HTR-8/SVneo (cell line): ENCODE results near the gene NSD2.
"Not testable (repeated sequence)": the region's sequence is repeated elsewhere in the genome, so short reads cannot be mapped to it uniquely, and the experiment has no call there.

ENCODE experiments used
- DNase-seq: peaks from one replicate; pipeline ENCODE4 v3.0.0; 2011; ENCODE audit warnings: low spot score, mixed read lengths; ENCODE audit not compliant: insufficient read length
- FAIRE-seq: peaks from 2 replicates; lab custom pipeline; 2011; peaks lifted over from hg19 to GRCh38; lab: Jason Lieb, UNC

The NSD2 gene

DNA sequence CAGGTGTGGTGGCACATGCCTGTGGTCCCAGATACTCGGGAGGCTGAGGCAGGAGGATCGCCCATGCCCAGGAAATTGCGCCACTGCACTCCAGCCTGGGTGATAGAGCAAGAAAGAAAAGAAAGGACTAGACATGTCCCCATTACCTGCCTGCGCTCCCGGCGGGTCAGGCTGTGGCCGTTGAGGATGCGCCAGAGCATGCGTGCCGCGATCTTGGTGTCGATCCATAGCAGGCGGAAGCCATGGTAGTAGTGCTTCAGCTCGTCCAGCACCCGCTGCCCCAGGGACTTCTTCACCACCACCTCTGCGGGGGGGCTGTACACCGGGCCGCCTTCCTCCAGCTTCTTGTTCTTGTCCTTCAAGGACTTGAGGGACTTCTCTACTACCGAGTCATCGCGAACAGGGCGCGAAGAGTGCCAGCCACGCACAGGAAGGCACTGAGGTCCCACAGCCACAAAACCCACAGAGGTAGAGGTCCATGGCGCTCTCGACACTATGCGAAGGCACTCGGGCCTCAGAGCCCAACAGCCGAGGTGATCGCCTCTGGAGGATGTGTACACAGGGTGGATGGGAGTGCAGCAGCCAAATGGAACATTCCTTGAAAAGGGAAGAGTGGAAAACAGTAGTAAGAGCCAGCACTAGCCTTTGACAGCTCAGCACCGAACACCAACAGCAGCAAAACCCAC, 29.8 kb upstream of the NSD2 start:
- DNase-seq (no peak), FAIRE-seq (no peak)

GRCh38 chr4:1841887-1842210, 29.3 kb upstream of the NSD2 start:
- DNase-seq (no peak), FAIRE-seq (no peak)

- FAIRE-seq = no peak
- no peak for DNase-seq
Measured at GRCh38 chr4:1842339-1842895, 28.8 kb upstream of the NSD2 start.

- DNase-seq (peak; percentile 40), FAIRE-seq (peak; percentile 38)
Measured at GRCh38 chr4:1842993-1843448, 28.2 kb upstream of the NSD2 start.

DNA sequence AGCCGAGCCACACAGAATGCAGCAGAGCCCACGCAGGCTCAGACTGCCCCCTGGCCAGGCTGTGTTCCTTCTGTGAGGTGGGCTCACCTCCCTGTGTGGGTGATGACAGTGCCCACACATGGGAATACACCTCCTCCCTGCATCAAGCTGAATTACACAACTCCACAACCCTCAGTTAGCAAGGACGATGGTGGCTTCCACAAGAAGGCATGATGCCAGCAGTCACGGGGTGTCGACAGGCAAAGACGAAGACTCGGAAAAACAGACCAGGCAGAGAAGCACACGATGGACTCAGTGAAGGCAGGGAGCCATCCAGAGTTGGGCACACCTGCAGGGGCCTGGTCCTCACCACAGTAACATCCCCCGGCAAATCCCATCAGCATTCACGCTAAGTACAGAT, 27.3 kb upstream of the NSD2 start:
- FAIRE-seq = peak; percentile 60
- no peak for DNase-seq

- not testable (repeated sequence) for DNase-seq, FAIRE-seq
Measured at GRCh38 chr4:1844618-1845017, 26.6 kb upstream of the NSD2 start.

- no peak for DNase-seq
- FAIRE-seq = no peak
Measured at GRCh38 chr4:1846580-1846979, 24.6 kb upstream of the NSD2 start.

- DNase-seq (no peak), FAIRE-seq (no peak)
Measured at GRCh38 chr4:1850276-1850675, 20.9 kb upstream of the NSD2 start.

DNA sequence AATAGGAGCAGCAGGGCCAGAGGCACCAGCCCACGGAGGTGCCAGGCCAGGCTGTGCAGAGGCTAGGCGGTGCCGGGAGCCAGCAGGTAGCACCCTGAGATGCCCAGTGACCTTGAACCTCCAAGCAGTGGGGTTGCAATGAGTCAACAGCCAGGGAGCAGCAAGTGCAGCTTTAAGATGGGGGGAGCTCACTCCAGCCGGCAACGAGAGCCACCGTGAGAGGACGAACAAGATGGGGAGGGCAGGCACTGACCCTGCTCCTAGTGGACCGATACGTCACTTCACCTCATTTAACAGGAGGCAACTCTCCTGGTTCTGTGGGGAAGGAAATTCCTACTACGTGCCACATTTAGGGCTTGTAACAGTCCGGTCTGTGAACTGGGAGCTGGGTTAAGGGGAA, 20.0 kb upstream of the NSD2 start:
- DNase-seq = no peak
- no peak for FAIRE-seq

- no peak for DNase-seq
- no peak for FAIRE-seq
Measured at GRCh38 chr4:1851575-1852410, 19.4 kb upstream of the NSD2 start.

- DNase-seq (no peak), FAIRE-seq (no peak)
Measured at GRCh38 chr4:1852904-1853623, 18.1 kb upstream of the NSD2 start.

GRCh38 chr4:1854752-1855151, 16.4 kb upstream of the NSD2 start:
- DNase-seq = no peak
- no peak for FAIRE-seq

GRCh38 chr4:1855333-1856070, 15.7 kb upstream of the NSD2 start:
- DNase-seq (peak; percentile 31), FAIRE-seq (no peak)

GRCh38 chr4:1856071-1856942, 14.9 kb upstream of the NSD2 start, which contains the start of gene LETM1:
TSS of gene LETM1 (minus strand) at chr4:1856156. CDS start at chr4:1855950, 206 bp downstream.
- DNase-seq = peak; percentile 95

GRCh38 chr4:1856943-1857699, 14.1 kb upstream of the NSD2 start:
- no peak for FAIRE-seq
- no peak for DNase-seq

More at GRCh38 chr4:1856071-1856942, 14.9 kb upstream of the NSD2 start, which contains the start of gene LETM1:
- peak; percentile 99 for FAIRE-seq

DNA sequence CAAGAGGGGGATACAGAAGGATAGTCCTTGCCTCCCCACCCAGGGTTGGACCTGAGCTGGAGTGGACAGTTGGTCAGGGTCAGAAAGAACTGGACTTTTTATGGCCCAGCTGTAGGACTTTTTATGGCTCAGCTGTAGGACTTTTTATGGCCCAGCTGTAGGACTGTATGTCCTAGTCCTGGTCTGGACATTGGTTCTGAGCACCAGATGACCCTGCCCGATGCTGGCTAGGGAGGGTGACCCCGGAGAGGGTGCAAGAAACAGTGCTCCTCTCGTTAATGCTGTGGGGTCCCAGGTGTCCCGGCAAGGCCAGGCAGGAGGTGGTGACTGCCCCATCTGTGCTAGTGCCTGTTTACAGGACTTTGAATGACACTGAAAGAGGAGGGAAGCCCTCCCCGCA, 13.3 kb upstream of the NSD2 start:
- FAIRE-seq = no peak
- no peak for DNase-seq

DNA sequence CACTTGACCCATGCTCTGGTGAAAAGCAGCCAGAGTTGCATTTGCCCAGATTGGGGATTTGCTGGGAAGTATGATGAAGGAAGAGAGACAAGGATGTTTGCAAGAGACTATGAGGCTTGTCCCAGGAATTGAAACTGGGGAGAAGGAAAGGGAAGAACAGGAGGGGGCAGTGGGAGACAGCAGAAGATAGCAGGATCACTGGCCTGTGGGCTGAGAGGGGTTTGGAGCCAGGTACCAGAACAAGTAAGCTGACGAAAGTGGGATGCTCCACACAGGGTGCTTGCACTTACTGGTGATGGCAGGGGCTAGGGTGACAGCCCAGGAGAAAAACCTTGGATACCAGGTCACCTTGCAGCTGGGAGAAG, 11.8 kb upstream of the NSD2 start:
- FAIRE-seq (no peak), DNase-seq (no peak)
